Smooth muscle cell (in vitro differentiated cells): Measurements from ENCODE around the gene HOXC10. TPM values are rescaled to one million over a fixed set of nuclear protein-coding genes. Genes with fewer than 3 reads are reported as not detected.

Source experiments
- DNase-seq: peaks from one replicate; lab custom pipeline; 2025; ENCODE audit not compliant: unreplicated experiment; lab: John Stamatoyannopoulos, UW
- H2AFZ ChIP-seq: fragments of 200-600 bp; sonication (generic); 2 replicates; pipeline ENCODE4 v1.6.0; 2016; ENCODE audit warnings: antibody characterized with exemption, low read depth, mild to moderate bottlenecking
- H3F3A ChIP-seq: fragments of 200-600 bp; sonication (generic); 2 replicates; pipeline ENCODE4 v1.6.0; 2017; ENCODE audit warnings: antibody characterized with exemption, low read depth
- H3K27ac ChIP-seq: fragments of 200-600 bp; sonication (generic); 2 replicates; pipeline ENCODE4 v1.5.1; 2016; ENCODE audit warnings: low read depth, mild to moderate bottlenecking
- H3K27me3 ChIP-seq: fragments of 200-600 bp; sonication (generic); 2 replicates; pipeline ENCODE4 v1.6.1; 2016; ENCODE audit warnings: low read depth, mild to moderate bottlenecking
- H3K36me3 ChIP-seq: fragments of 200-600 bp; sonication (generic); 2 replicates; pipeline ENCODE4 v1.5.1; 2016; ENCODE audit warnings: low read depth
- H3K4me1 ChIP-seq: fragments of 200-600 bp; sonication (generic); 2 replicates; pipeline ENCODE4 v1.5.1; 2016; ENCODE audit warnings: low read depth
- H3K4me2 ChIP-seq: fragments of 200-600 bp; sonication (generic); 2 replicates; pipeline ENCODE4 v1.6.0; 2016; ENCODE audit warnings: mild to moderate bottlenecking
- H3K4me3 ChIP-seq: fragments of 200-600 bp; sonication (generic); 2 replicates; pipeline ENCODE4 v1.5.1; 2016; ENCODE audit warnings: mild to moderate bottlenecking
- H3K79me2 ChIP-seq: fragments of 200-600 bp; sonication (generic); 2 replicates; pipeline ENCODE4 v1.6.0; 2016; ENCODE audit warnings: low read depth, mild to moderate bottlenecking
- H3K9ac ChIP-seq: fragments of 200-600 bp; sonication (generic); 2 replicates; pipeline ENCODE4 v1.6.0; 2016; ENCODE audit warnings: low read depth
- H3K9me3 ChIP-seq: fragments of 200-600 bp; sonication (generic); replicated peaks from 2 replicates; pipeline ENCODE4 v1.5.1; 2016; ENCODE audit warnings: low read depth
- H4K20me1 ChIP-seq: fragments of 200-600 bp; sonication (generic); 2 replicates; pipeline ENCODE4 v1.6.0; 2016; ENCODE audit warnings: low read depth
- CTCF ChIP-seq: fragments of 200-600 bp; sonication (generic); IDR thresholded peaks from 2 replicates; pipeline ENCODE4 v1.5.1; 2017; ENCODE audit warnings: borderline replicate concordance, mild to moderate bottlenecking, antibody characterized with exemption; ENCODE audit not compliant: insufficient read depth, poor library complexity, severe bottlenecking
- WGBS: methylation state at CpG from one replicate; pipeline ENCODE4 v1.1.7; 2016; ENCODE audit warnings: low lambda C conversion rate; 5-methylcytosine and 5-hydroxymethylcytosine counted together
- polyA plus RNA-seq: library from polyadenylated mRNA; unstranded; fragments of >200 nt; fragmentation: Nextera tagmentation; extraction: Ambion mirVana; gene quantifications from 2 replicates; pipeline ENCODE4 v1.2.1, GENCODE V29; 2016
- total RNA-seq: library from RNA; depleted of rRNA; stranded (reverse); fragments of >200 nt; gene quantifications from 2 replicates; pipeline ENCODE4 v1.2.3, GENCODE V29; 2014

The HOXC10 gene
- total and polyA plus RNA-seq, 2 experiments from 2014 or later: 0.66 TPM; not detected in 1

GRCh38 chr12:54037360-54038283 lies 52.7 kb downstream of the HOXC10 start:
- WGBS: 26% methylated on average over 14 of the region's 14 CpGs
- Histone ChIP-seq H4K20me1 (no peaks in the 10 kb centered on the region), H3K4me3 (no peak overlapping the region), H3K9me3 (no peaks in the 10 kb centered on the region), H3K4me2 (no peak overlapping the region), H3K27ac (no peak overlapping the region), H3F3A (no peaks in the 10 kb centered on the region), H3K9ac (no peak overlapping the region), H3K36me3 (no peaks in the 10 kb centered on the region), H3K79me2 (no peaks in the 10 kb centered on the region), H3K27me3 (peaks cover 100% of the 10 kb centered on the region), H3K4me1 (no peaks in the 10 kb centered on the region), H2AFZ (no peak overlapping the region)
- DNase-seq: no peak
- no peak for TF ChIP-seq CTCF

- peaks cover 100% of the 10 kb centered on the region for H3K27me3 ChIP-seq
- H4K20me1 ChIP-seq: no peaks in the 10 kb centered on the region
- H2AFZ ChIP-seq: no peak overlapping the region
- H3K4me3 ChIP-seq: no peak overlapping the region
- H3K36me3 ChIP-seq: no peaks in the 10 kb centered on the region
- no peak for DNase-seq
- no peaks in the 10 kb centered on the region for H3F3A ChIP-seq
- no peak for TF ChIP-seq CTCF
- WGBS: 39% methylated on average over 5 of the region's 5 CpGs
- no peaks in the 10 kb centered on the region for H3K79me2 ChIP-seq
- H3K27ac ChIP-seq: no peak overlapping the region
- H3K9ac ChIP-seq: no peak overlapping the region
- H3K4me1 ChIP-seq: no peaks in the 10 kb centered on the region
- H3K9me3 ChIP-seq: no peaks in the 10 kb centered on the region
- no peak overlapping the region for H3K4me2 ChIP-seq
These were observed 53.4 kb downstream of the HOXC10 start for GRCh38 chr12:54038284-54038870.

- no peak overlapping the region for H3K4me2 ChIP-seq
- no peaks in the 10 kb centered on the region for H3F3A ChIP-seq
- H2AFZ ChIP-seq: no peak overlapping the region
- peaks cover 99% of the 10 kb centered on the region for H3K27me3 ChIP-seq
- H3K79me2 ChIP-seq: no peaks in the 10 kb centered on the region
- DNase-seq: no peak
- TF ChIP-seq CTCF: no peak
- H4K20me1 ChIP-seq: no peaks in the 10 kb centered on the region
- H3K9ac ChIP-seq: no peak overlapping the region
- 38% methylated on average over 9 of the region's 9 CpGs for whole genome bisulfite sequencing
- H3K4me3 ChIP-seq: no peak overlapping the region
- no peaks in the 10 kb centered on the region for H3K9me3 ChIP-seq
- H3K4me1 ChIP-seq: no peaks in the 10 kb centered on the region
- H3K27ac ChIP-seq: no peak overlapping the region
- no peaks in the 10 kb centered on the region for H3K36me3 ChIP-seq
These were observed 54.0 kb downstream of the HOXC10 start for GRCh38 chr12:54038871-54039414.
